HG03442 (cell line): ENCODE results near the gene TLR9.

Experiments
- ATAC-seq: cut with Tn5 transposase; IDR thresholded peaks from one replicate; pipeline ENCODE4 v1.9.1; 2021; ENCODE audit warnings: mild to moderate bottlenecking, moderate library complexity; ENCODE audit not compliant: unreplicated experiment

Gene TLR9

DNA sequence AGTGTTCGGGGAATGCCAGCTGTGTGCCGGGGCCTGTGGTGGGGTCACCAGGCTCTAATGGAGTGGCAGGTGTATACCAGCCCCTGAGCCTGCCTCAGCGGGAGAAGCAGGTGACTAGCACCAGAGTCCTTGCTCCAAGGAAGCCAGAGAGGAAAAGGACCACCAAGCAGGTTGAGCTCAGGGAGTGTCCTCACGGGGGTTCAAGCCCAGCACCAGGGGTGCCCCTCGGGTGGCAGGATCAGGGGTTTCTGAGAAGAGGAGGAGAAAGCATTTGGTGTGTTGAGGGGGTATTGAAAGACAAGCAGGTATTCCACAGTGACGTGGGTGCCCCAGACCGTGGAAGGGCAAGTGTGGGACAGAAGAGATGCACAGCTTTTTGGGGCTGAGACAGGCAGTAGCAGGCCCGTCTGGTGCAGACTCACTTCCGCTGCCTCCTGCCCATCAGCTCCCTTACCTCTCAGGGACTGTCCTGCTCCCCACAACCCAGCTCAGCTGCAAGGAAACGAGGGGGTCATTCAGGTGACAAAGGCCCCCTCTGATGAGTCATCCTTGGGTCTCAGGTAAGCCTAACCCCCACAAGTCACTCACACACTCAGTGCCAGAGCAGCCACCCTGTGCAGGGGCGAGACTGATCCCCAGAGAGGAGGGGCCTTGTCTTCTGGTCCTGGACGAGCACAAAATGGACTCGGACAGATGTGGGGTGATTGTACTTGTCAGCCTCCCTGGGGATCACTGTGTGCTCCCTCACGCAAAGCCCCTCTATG lies 49.8 kb downstream of the TLR9 start:
- no peak for ATAC-seq

DNA sequence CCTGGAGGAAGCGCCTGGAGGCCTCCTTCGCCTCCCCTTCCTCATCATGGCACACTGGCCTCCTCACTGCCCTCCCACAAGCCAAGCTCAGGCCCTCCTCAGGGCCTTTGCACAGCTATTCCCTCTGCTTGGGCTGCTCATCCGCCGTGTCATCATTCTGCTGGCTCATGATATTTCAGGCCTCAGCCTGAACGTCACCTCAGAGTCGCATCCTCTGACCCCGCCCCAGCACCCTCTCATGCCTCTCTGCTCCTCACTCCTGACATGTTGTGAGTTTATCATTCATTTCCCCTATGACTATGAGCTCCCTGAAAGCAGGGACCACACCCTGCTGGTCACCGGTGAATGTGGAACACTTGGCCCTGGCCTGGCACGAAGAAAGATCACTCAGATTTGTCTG lies 50.5 kb downstream of the TLR9 start:
- ATAC-seq: no peak

DNA sequence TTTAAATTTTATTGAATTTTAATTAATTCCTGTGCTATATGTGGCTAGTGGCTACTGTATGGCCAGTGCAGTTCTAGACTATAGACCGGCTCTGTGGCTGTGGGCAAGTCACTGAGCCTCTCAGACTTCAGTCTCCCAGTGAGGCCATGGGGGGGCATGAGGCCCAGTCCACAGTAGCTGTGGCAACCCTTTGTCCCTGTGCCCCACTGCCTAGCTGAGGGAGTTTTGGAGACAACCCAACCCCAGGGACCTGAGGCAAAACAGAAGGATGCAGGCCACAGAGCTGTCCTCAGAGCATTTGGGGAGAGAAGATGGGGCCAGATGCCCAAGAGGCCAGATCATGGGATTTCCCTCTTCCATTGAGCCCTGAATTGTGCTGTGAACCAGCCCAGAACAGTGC lies 52.3 kb downstream of the TLR9 start:
- no peak for ATAC-seq

DNA sequence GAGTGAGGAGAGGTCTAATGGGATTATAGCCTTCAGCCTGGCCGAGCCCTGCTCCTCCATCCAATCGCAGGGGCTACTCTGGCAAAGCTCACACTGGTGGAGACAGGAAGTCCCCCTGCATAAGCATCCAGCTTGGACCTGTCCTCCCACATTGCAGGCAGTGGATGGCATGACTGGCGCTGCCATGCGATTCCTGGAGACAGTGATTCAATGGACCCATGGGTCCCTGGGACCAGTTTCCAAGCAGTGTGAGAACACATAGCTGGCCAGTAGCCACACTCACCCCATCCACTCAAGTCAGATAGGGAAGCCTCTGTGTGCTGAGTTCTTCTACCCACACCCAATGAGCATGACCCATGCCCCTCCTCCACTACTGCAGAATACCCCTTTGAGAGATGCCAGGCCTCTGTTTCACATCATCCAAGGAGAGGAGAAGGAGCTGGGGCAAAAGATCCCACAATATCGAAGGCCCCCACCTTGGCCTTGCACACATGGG lies 53.1 kb downstream of the TLR9 start:
- ATAC-seq: no peak

DNA sequence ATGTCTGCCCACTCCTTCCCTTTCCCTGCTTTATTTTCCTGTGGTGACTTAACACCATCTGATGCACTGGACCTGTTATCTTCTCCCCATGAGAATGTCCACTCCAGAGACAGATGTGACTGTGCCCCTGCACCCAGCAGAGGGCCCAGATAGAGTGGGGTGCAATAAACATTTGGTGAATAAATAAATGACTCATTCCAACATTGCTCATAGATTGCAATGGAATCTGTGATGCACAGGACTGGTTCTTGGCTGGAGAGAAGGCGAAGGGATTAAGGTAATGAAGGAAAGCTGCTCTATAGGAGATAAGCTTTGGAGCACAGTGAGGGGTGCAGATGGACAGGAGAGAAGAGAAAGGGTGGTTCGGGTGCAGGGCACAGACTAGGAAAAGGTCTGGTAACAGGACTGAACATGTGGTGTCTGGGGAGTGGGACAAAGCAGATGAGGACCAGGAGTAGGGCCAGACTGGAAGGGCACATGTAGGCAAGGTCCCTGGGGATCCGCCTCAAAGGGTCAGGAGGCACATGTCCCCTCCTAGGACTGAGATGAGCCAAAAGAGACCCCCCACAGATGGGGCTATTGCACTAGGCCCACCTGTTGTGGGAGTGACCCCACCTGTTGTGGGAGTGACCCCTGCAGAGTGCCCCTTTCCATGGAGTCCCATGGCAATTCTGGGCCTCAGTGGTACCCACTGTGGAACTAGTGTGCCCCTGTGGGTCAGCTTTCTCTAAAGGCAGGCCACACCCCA lies 53.8 kb downstream of the TLR9 start:
- ATAC-seq: no peak
